KMS-11 (cell line): ENCODE results near the gene TMEM179.

ENCODE experiments used
- H2AFZ ChIP-seq: fragments of 200-600 bp; sonication (generic); 2 replicates; pipeline ENCODE4 v1.6.1; 2016; ENCODE audit warnings: antibody characterized with exemption, mixed run types, low read depth
- H3K27ac ChIP-seq: fragments of 200-600 bp; sonication (generic); 2 replicates; pipeline ENCODE4 v1.6.1; 2016; ENCODE audit warnings: mild to moderate bottlenecking, mixed run types
- H3K27me3 ChIP-seq: fragments of 200-600 bp; sonication (generic); 2 replicates; pipeline ENCODE4 v1.6.1; 2017; ENCODE audit warnings: mild to moderate bottlenecking, low read depth, mixed run types, moderate library complexity; ENCODE audit not compliant: insufficient read depth
- H3K36me3 ChIP-seq: fragments of 200-600 bp; sonication (generic); 2 replicates; pipeline ENCODE4 v1.6.1; 2017; ENCODE audit warnings: mild to moderate bottlenecking, mixed run types; ENCODE audit not compliant: insufficient read depth
- H3K4me1 ChIP-seq: fragments of 200-600 bp; sonication (generic); 2 replicates; pipeline ENCODE4 v1.6.1; 2016; ENCODE audit warnings: mild to moderate bottlenecking, low read depth, mixed run types; ENCODE audit not compliant: poor library complexity, severe bottlenecking
- H3K4me2 ChIP-seq: fragments of 200-600 bp; sonication (generic); 2 replicates; pipeline ENCODE4 v1.7.0; 2016; ENCODE audit warnings: mild to moderate bottlenecking, mixed run types
- H3K4me3 ChIP-seq: fragments of 200-600 bp; sonication (generic); IDR thresholded peaks from 2 replicates; pipeline ENCODE4 v1.6.1; 2017; ENCODE audit warnings: low read depth, low read length, mixed read lengths; ENCODE audit not compliant: insufficient read depth
- H3K79me2 ChIP-seq: fragments of 200-600 bp; sonication (generic); 2 replicates; pipeline ENCODE4 v1.6.1; 2016; ENCODE audit warnings: low read depth, mixed run types; ENCODE audit not compliant: insufficient read depth
- H3K9ac ChIP-seq: fragments of 200-600 bp; sonication (generic); 2 replicates; pipeline ENCODE4 v1.6.1; 2016; ENCODE audit warnings: mild to moderate bottlenecking, mixed run types
- H4K20me1 ChIP-seq: fragments of 200-600 bp; sonication (generic); 2 replicates; pipeline ENCODE4 v1.6.1; 2016; ENCODE audit warnings: mild to moderate bottlenecking, mixed run types; ENCODE audit not compliant: insufficient read depth
- CTCF ChIP-seq: fragments of 200-600 bp; sonication (generic); conservative IDR thresholded peaks from 2 replicates; pipeline ENCODE4 v1.6.1; 2017; ENCODE audit warnings: low read depth, mild to moderate bottlenecking, antibody characterized with exemption, low read length, moderate library complexity, mixed read lengths

Gene TMEM179

GRCh38 chr14:104632781-104633180 lies 28.2 kb upstream of the TMEM179 start:
- Histone ChIP-seq H3K4me3 (no peak overlapping the region), H3K79me2 (no peaks in the 10 kb centered on the region), H3K9ac (no peak overlapping the region), H2AFZ (no peak overlapping the region), H4K20me1 (no peaks in the 10 kb centered on the region), H3K36me3 (no peaks in the 10 kb centered on the region), H3K27ac (no peak overlapping the region), H3K27me3 (peaks cover 39% of the 10 kb centered on the region; the same call in 1 of the 2 replicates), H3K4me1 (no peaks in the 10 kb centered on the region), H3K4me2 (no peak overlapping the region)
- no peak for TF ChIP-seq CTCF

- Histone ChIP-seq H3K36me3 (no peaks in the 10 kb centered on the region), H3K4me2 (no peak overlapping the region), H4K20me1 (no peaks in the 10 kb centered on the region), H3K79me2 (no peaks in the 10 kb centered on the region), H2AFZ (no peak overlapping the region), H3K4me3 (no peak overlapping the region), H3K4me1 (no peaks in the 10 kb centered on the region), H3K9ac (no peak overlapping the region), H3K27ac (no peak overlapping the region), H3K27me3 (peaks cover 60% of the 10 kb centered on the region)
- TF ChIP-seq CTCF, result no peak
Observed at GRCh38 chr14:104624939-104625338, 20.4 kb upstream of the TMEM179 start.

GRCh38 chr14:104614126-104614812 lies 9.7 kb upstream of the TMEM179 start:
- Histone ChIP-seq H3K79me2 (no peaks in the 10 kb centered on the region), H3K9ac (no peak overlapping the region), H3K4me3 (no peak overlapping the region), H3K36me3 (no peaks in the 10 kb centered on the region), H3K4me1 (no peaks in the 10 kb centered on the region), H4K20me1 (no peaks in the 10 kb centered on the region), H3K4me2 (no peak overlapping the region), H3K27ac (no peak overlapping the region), H3K27me3 (peaks cover 8% of the 10 kb centered on the region; the same call in 1 of the 2 replicates), H2AFZ (no peak overlapping the region)
- TF ChIP-seq CTCF, result no peak

GRCh38 chr14:104611881-104612280 lies 7.3 kb upstream of the TMEM179 start:
- no peaks in the 10 kb centered on the region for H3K79me2 ChIP-seq
- H3K27ac ChIP-seq, result no peak overlapping the region
- H4K20me1 ChIP-seq, result no peaks in the 10 kb centered on the region
- H2AFZ ChIP-seq, result no peak overlapping the region
- no peak overlapping the region for H3K4me2 ChIP-seq
- no peak for TF ChIP-seq CTCF
- no peak overlapping the region for H3K4me3 ChIP-seq
- H3K27me3 ChIP-seq, result peaks cover 21% of the 10 kb centered on the region; the same call in 1 of the 2 replicates
- H3K4me1 ChIP-seq, result no peaks in the 10 kb centered on the region
- no peak overlapping the region for H3K9ac ChIP-seq
- no peaks in the 10 kb centered on the region for H3K36me3 ChIP-seq
